PFSK-1 (cell line): ENCODE results near the gene SLC35F1.

ENCODE experiments used
- FOXP2 ChIP-seq: optimal IDR thresholded peaks from 2 replicates; pipeline ENCODE3; 2011; ENCODE audit warnings: borderline replicate concordance, control low read depth, inconsistent platforms; ENCODE audit not compliant: insufficient read depth; ENCODE audit errors: extremely low read length, extremely low read depth
- POLR2AphosphoS5 ChIP-seq: IDR thresholded peaks from 2 replicates; pipeline ENCODE4 v1.6.1; 2012; ENCODE audit warnings: low read depth, mild to moderate bottlenecking, control low read depth, low read length, moderate library complexity
- SIN3A ChIP-seq: IDR thresholded peaks from 2 replicates; pipeline ENCODE4 v1.6.1; 2012; ENCODE audit warnings: mild to moderate bottlenecking, low read length, moderate library complexity, borderline replicate concordance; ENCODE audit not compliant: insufficient read depth
- TAF1 ChIP-seq: IDR thresholded peaks from 2 replicates; pipeline ENCODE4 v1.6.1; 2012; ENCODE audit warnings: low read length, control low read depth, borderline replicate concordance; ENCODE audit not compliant: insufficient read depth
- TF ChIP-seq, protein P1 (sequence below), 2 experiments: IDR thresholded peaks; 2 replicates each; pipeline versions ENCODE4 v1.6.1 to v1.8.0; 2011 to 2012; ENCODE audit warnings: low read depth in 2 of 2, low read length in 2 of 2, control low read depth in 1 of 2, inconsistent platforms in 1 of 2, mild to moderate bottlenecking in 1 of 2, moderate library complexity in 1 of 2; ENCODE audit not compliant: insufficient read depth in 1 of 2

Gene SLC35F1

GRCh38 chr6:118146584-118146983 lies 239.5 kb downstream of the SLC35F1 start:
- TF ChIP-seq POLR2AphosphoS5, result no peak
- no peak for TF ChIP-seq TAF1

- TF ChIP-seq SIN3A (no peak), POLR2AphosphoS5 (no peak), FOXP2 (no peak), TAF1 (no peak)
- TF ChIP-seq, protein P1, sequence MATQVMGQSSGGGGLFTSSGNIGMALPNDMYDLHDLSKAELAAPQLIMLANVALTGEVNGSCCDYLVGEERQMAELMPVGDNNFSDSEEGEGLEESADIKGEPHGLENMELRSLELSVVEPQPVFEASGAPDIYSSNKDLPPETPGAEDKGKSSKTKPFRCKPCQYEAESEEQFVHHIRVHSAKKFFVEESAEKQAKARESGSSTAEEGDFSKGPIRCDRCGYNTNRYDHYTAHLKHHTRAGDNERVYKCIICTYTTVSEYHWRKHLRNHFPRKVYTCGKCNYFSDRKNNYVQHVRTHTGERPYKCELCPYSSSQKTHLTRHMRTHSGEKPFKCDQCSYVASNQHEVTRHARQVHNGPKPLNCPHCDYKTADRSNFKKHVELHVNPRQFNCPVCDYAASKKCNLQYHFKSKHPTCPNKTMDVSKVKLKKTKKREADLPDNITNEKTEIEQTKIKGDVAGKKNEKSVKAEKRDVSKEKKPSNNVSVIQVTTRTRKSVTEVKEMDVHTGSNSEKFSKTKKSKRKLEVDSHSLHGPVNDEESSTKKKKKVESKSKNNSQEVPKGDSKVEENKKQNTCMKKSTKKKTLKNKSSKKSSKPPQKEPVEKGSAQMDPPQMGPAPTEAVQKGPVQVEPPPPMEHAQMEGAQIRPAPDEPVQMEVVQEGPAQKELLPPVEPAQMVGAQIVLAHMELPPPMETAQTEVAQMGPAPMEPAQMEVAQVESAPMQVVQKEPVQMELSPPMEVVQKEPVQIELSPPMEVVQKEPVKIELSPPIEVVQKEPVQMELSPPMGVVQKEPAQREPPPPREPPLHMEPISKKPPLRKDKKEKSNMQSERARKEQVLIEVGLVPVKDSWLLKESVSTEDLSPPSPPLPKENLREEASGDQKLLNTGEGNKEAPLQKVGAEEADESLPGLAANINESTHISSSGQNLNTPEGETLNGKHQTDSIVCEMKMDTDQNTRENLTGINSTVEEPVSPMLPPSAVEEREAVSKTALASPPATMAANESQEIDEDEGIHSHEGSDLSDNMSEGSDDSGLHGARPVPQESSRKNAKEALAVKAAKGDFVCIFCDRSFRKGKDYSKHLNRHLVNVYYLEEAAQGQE (IDR thresholded peaks at IDR 0.05; ENCODE audit: insufficient read depth in 1 of 2, low read depth in 2 of 2, low read length in 2 of 2), result no peak
Observed at GRCh38 chr6:118147511-118147910, 240.4 kb downstream of the SLC35F1 start.

- TF ChIP-seq FOXP2 (no peak), POLR2AphosphoS5 (no peak), SIN3A (no peak), TAF1 (no peak)
- TF ChIP-seq, protein P1 (IDR thresholded peaks at IDR 0.05; ENCODE audit: insufficient read depth in 1 of 2, low read depth in 2 of 2, low read length in 2 of 2), result no peak
Observed at GRCh38 chr6:118148561-118148960, 241.5 kb downstream of the SLC35F1 start.

GRCh38 chr6:118152524-118152923 lies 245.5 kb downstream of the SLC35F1 start:
- TF ChIP-seq FOXP2, result no peak
- no peak for TF ChIP-seq TAF1
- no peak for TF ChIP-seq SIN3A
- TF ChIP-seq POLR2AphosphoS5, result no peak
- TF ChIP-seq, protein P1 (IDR thresholded peaks at IDR 0.05; ENCODE audit: insufficient read depth in 1 of 2, low read depth in 2 of 2, low read length in 2 of 2), result no peak

- TF ChIP-seq, protein P1 (IDR thresholded peaks at IDR 0.05; ENCODE audit: insufficient read depth in 1 of 2, low read depth in 2 of 2, low read length in 2 of 2), result no peak
- TF ChIP-seq SIN3A, result no peak
- TF ChIP-seq TAF1, result no peak
- TF ChIP-seq POLR2AphosphoS5, result no peak
- no peak for TF ChIP-seq FOXP2
Observed at GRCh38 chr6:118161343-118161742, 254.3 kb downstream of the SLC35F1 start.
